Pancreas (tissue), 10 donors: ENCODE results near the gene PGA5. TPM values are rescaled to one million over a fixed set of nuclear protein-coding genes. Genes with fewer than 3 reads are reported as not detected.
A peak's percentile ranks its signal among the peaks of the same experiment; 100 is the strongest.
"Not testable (repeated sequence)": the region's sequence is repeated elsewhere in the genome, so short reads cannot be mapped to it uniquely, and the experiment has no call there.

Experiments used
- ATAC-seq, 4 donors: fragments of 200-7000 bp; cut with Tn5 transposase; one replicate each; pipeline versions ENCODE4 v1.8.0 to v1.9.1; 2020; ENCODE audit warnings: mild to moderate bottlenecking in 4 of 4, moderate library complexity in 4 of 4
- DNase-seq, 6 donors: peaks; one replicate each; pipeline ENCODE4 v3.0.0-alpha.2; 2020
- FAIRE-seq: peaks from 2 replicates; lab custom pipeline; 2012; peaks lifted over from hg19 to GRCh38; lab: Jason Lieb, UNC
- H3K27ac ChIP-seq, 4 donors: fragments of 200-600 bp; sonication (generic); 1 replicate in 3 of 4; 2 replicates in 1 of 4; pipeline versions ENCODE4 v1.5.0 to v1.8.0; 2020
- H3K27me3 ChIP-seq, 4 donors: fragments of 200-600 bp; one replicate each; pipeline ENCODE4 v1.8.0; 2021
- H3K36me3 ChIP-seq, 3 donors: fragments of 200-600 bp; sonication (generic) in 1 of 3; one replicate each; pipeline versions ENCODE4 v1.5.0 to v1.8.0; 2020 to 2021
- H3K4me1 ChIP-seq, 3 donors: fragments of 200-600 bp; one replicate each; pipeline ENCODE4 v1.8.0; 2021
- H3K4me3 ChIP-seq, 4 donors: fragments of 200-600 bp; sonication (generic) in 2 of 4; one replicate each; pipeline versions ENCODE4 v1.5.0 to v1.8.0; 2020 to 2021
- H3K9me3 ChIP-seq, 4 donors: fragments of 200-600 bp; one replicate each; pipeline ENCODE4 v1.8.0; 2021
- WGBS, 2 donors: extraction: QIAGEN DNeasy Blood & Tissue Kit; methylation state at CpG; one replicate each; pipeline ENCODE4 v1.1.7; 2013; 5-methylcytosine and 5-hydroxymethylcytosine counted together
- intact Hi-C, 3 donors: fragments of 100-400 bp; cut with DNase I; formaldehyde crosslinking; loops; one replicate each; pipeline versions ENCODE4 v1.11.1 to v1.14.2; 2022
- polyA plus RNA-seq, 2 donors: library from polyadenylated mRNA; stranded (reverse); fragments of 200-250 nt; gene quantifications; one replicate each; pipeline ENCODE4 v1.2.3, GENCODE V29; 2013
- total RNA-seq, 6 donors: library from RNA; stranded (reverse); fragmentation: NEBNext Ultra II Directional in 4 of 6; extraction: Animal tissue kit (Norgen Biotek cat#: 25700) in 4 of 6; gene quantifications; one replicate each; pipeline versions ENCODE4 v1.2.1 to v1.2.4, GENCODE V29; 2021 to 2023
- donor health status: healthy with polysubstance abuse.
- donor health status: DM: no; HTN: no; CAD: no; lungs with moderate emphysema.
- donor health status: DM: no; HTN: no; CAD: no.
- donor health status: control.
- donor health status: control.
- donor health status: Bipolar disorder and iron deficiency.
- donor health status: DM: yes; HTN: yes; CAD: no.
- donor health status: DM: no; HTN: no; CAD: no.
- donor health status: DM: no; HTN: no; CAD: no.
- donor health status: DM: yes; HTN: yes; CAD: no.

PGA5 gene
- total and polyA plus RNA-seq, 8 donors, result 0.27 to 0.83 (median 0.60) TPM; not detected in 2

DNA sequence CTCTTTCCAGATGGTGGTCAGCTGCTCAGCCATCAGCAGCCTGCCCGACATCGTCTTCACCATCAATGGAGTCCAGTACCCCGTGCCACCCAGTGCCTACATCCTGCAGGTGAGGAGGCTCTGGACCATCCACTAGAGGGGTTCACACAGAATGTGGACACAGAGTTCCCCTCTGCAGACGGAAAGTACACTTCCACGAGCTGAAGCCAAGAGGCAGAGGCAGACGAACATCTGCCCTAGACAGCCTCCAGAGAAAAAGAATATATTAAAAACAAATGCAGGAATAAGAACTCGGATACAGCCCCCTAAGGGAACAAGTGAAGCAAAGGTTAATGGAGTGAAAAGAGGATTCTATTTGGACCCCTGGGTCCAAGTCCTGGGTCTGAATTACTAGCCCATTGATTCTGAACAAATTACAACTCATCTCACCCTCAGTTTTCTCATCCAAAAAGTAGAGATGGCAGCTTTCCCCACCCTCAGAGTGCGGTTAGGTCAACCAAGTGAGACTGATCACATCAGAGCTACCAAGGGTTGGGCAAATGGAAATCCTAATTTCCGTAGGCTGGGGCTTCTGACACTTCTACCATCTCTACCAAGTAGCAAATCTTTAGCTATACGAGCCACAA, 29.5 kb upstream of the PGA5 start:
- intact Hi-C loops, DNase-seq, H3K27ac ChIP-seq, H3K27me3 ChIP-seq, ATAC-seq, H3K4me3 ChIP-seq, H3K4me1 ChIP-seq, FAIRE-seq, H3K36me3 ChIP-seq, H3K9me3 ChIP-seq: not testable (repeated sequence)
- WGBS, 2 donors, result 75 to 79% methylated on average over 7 of the region's 10 CpGs

- DNase-seq, H3K9me3 ChIP-seq, H3K4me3 ChIP-seq, H3K36me3 ChIP-seq, intact Hi-C loops, FAIRE-seq, H3K27me3 ChIP-seq, ATAC-seq, H3K27ac ChIP-seq, H3K4me1 ChIP-seq: not testable (repeated sequence)
- no CpG with 5 or more reads among the region's 15 CpGs for WGBS, 2 donors
These were observed 28.8 kb upstream of the PGA5 start for GRCh38 chr11:61212202-61212601.

GRCh38 chr11:61213711-61214324, 27.2 kb upstream of the PGA5 start:
- FAIRE-seq, H3K9me3 ChIP-seq, ATAC-seq, H3K4me1 ChIP-seq, DNase-seq, H3K36me3 ChIP-seq, H3K4me3 ChIP-seq, H3K27ac ChIP-seq, intact Hi-C loops, H3K27me3 ChIP-seq: not testable (repeated sequence)
- WGBS, 2 donors, result no CpG with 5 or more reads among the region's 3 CpGs

- H3K27me3 ChIP-seq, FAIRE-seq, H3K36me3 ChIP-seq, H3K27ac ChIP-seq, DNase-seq, H3K9me3 ChIP-seq, H3K4me1 ChIP-seq, intact Hi-C loops, H3K4me3 ChIP-seq, ATAC-seq: not testable (repeated sequence)
- WGBS, 2 donors, result no CpG with 5 or more reads among the region's 4 CpGs
These were observed 22.7 kb upstream of the PGA5 start for GRCh38 chr11:61218306-61218705.

GRCh38 chr11:61219016-61219415, 22.0 kb upstream of the PGA5 start:
- H3K4me3 ChIP-seq, H3K27ac ChIP-seq, DNase-seq, ATAC-seq, intact Hi-C loops, H3K4me1 ChIP-seq, FAIRE-seq, H3K9me3 ChIP-seq, H3K36me3 ChIP-seq, H3K27me3 ChIP-seq: not testable (repeated sequence)
- 81 to 88% methylated on average over 5 of the region's 5 CpGs for WGBS, 2 donors

DNA sequence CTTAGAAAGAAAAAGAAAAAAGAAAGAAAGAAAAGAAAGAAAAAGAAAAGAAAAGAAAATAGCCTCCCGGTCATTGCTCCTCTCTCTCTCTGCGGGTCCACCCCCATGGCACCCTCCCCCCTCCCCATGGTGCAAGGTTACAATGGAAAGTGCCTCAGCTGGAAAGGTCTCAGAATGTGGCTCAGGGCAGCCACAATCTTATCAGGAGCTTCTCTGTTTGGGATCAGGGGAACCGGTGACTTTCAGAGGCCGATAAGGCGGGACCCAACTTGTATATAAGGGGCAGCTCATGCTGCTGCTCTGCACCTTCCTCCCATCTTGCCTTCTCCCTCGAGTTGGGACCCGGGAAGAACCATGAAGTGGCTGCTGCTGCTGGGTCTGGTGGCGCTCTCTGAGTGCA, 18.9 kb upstream of the PGA5 start, which contains the start of gene PGA4:
Gene PGA4 (plus strand): TSS at position 301 of the 400 bp plus-strand sequence. CDS start 54 bp downstream, at position 355.
- ATAC-seq, H3K36me3 ChIP-seq, H3K9me3 ChIP-seq, H3K4me3 ChIP-seq, H3K27me3 ChIP-seq, FAIRE-seq, H3K4me1 ChIP-seq, intact Hi-C loops, H3K27ac ChIP-seq, DNase-seq: not testable (repeated sequence)
- WGBS, 2 donors, result no CpG with 5 or more reads among the region's 8 CpGs

GRCh38 chr11:61222692-61223091, 18.3 kb upstream of the PGA5 start:
- H3K27me3 ChIP-seq, H3K4me1 ChIP-seq, H3K9me3 ChIP-seq, DNase-seq, H3K36me3 ChIP-seq, FAIRE-seq, H3K27ac ChIP-seq, H3K4me3 ChIP-seq, intact Hi-C loops: not testable (repeated sequence)
- peak in 2 of 4 donors; percentile 29 to 56 for ATAC-seq
- WGBS, 2 donors, result no CpG with 5 or more reads among the region's 5 CpGs

- not testable (repeated sequence) for FAIRE-seq, ATAC-seq
These were observed 14.4 kb upstream of the PGA5 start for GRCh38 chr11:61226457-61227137.

GRCh38 chr11:61229458-61229857, 11.5 kb upstream of the PGA5 start:
- H3K36me3 ChIP-seq, DNase-seq, H3K27me3 ChIP-seq, H3K9me3 ChIP-seq, ATAC-seq, H3K4me3 ChIP-seq, H3K27ac ChIP-seq, FAIRE-seq, H3K4me1 ChIP-seq, intact Hi-C loops: not testable (repeated sequence)
- no CpG with 5 or more reads among the region's 6 CpGs for WGBS, 2 donors

More at GRCh38 chr11:61226457-61227137, 14.4 kb upstream of the PGA5 start:
- no CpG with 5 or more reads among the region's 10 CpGs for WGBS, 2 donors
- H3K27me3 ChIP-seq, DNase-seq, H3K36me3 ChIP-seq, intact Hi-C loops, H3K27ac ChIP-seq, H3K4me3 ChIP-seq, H3K4me1 ChIP-seq, H3K9me3 ChIP-seq: not testable (repeated sequence)

DNA sequence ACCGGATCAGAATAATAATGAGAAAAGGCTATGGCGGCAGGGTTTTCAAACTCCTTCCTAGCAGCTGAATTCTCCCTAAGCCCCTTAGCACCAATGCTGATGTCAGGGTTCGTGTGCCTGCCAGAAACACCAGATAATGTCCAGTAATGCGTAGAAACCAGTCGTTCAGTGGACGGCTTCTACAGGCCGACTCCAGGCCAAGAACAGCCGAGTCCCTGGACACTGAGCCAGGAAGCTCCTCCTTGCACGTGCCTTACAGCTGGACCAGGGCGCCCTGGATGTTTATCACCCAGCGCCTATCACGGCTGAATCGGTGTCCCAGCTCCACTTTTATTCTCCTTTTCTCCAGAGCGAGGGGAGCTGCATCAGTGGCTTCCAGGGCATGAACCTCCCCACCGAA, 9.9 kb upstream of the PGA5 start:
- WGBS, 2 donors, result no CpG with 5 or more reads among the region's 15 CpGs
- H3K27me3 ChIP-seq, H3K4me3 ChIP-seq, ATAC-seq, H3K36me3 ChIP-seq, H3K9me3 ChIP-seq, H3K4me1 ChIP-seq, DNase-seq, H3K27ac ChIP-seq, FAIRE-seq, intact Hi-C loops: not testable (repeated sequence)

DNA sequence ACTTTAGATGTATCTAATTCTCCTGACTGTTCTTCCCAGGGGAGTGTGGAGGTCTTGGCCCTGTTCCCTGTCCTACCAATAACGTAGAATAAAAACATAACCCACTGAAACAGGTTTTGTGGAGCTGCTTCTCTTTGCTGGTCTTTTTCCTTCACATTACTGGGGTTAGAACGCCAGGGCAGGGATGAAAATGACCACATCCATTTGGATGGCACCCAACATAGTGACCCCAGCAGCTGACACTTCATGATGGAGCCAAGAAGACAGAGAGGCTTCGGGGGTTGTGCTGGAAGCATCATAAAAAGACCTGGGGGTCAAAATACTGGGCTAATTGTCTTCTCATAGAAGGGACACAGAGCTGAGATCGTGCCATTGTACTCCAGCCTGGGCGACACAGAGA, 9.4 kb upstream of the PGA5 start:
- DNase-seq, H3K4me1 ChIP-seq, H3K9me3 ChIP-seq, H3K27me3 ChIP-seq, ATAC-seq, intact Hi-C loops, H3K4me3 ChIP-seq, H3K36me3 ChIP-seq, FAIRE-seq, H3K27ac ChIP-seq: not testable (repeated sequence)
- WGBS, 2 donors, result no CpG with 5 or more reads among the region's 5 CpGs
